Body of pancreas (tissue), 4 donors: ENCODE data around the gene DESI1.
"Not testable (repeated sequence)": the region's sequence is repeated elsewhere in the genome, so short reads cannot be mapped to it uniquely, and the experiment has no call there.

Experiments
- CTCF ChIP-seq, 7 experiments: fragments of 450-650 bp in 4 of 7; fragments of 200-600 bp in 3 of 7; sonication (generic) in 3 of 7; IDR thresholded peaks; one replicate each; pipeline ENCODE4 v1.5.1; 2016 to 2019; ENCODE audit warnings: antibody characterized with exemption in 7 of 7
- POLR2A ChIP-seq, 3 donors: fragments of 450-650 bp; IDR thresholded peaks; one replicate each; pipeline ENCODE4 v1.6.1; 2016; ENCODE audit warnings: antibody characterized with exemption in 3 of 3, mild to moderate bottlenecking in 2 of 3

- TF ChIP-seq CTCF, POLR2A (IDR thresholded peaks at IDR 0.05): not testable (repeated sequence)
Observed at GRCh38 chr22:41637623-41638022, 16.8 kb upstream of the DESI1 start.
